Kidney (tissue), 14 donors: Measurements from ENCODE around the gene ENOX2. TPM values are rescaled to one million over a fixed set of nuclear protein-coding genes. Genes with fewer than 3 reads are reported as not detected.

ENCODE experiments used
- DNase-seq, 5 donors: peaks; one replicate each; pipeline ENCODE4 v3.0.0-alpha.2; 2013 to 2020
- FAIRE-seq: peaks from 2 replicates; lab custom pipeline; 2012; peaks lifted over from hg19 to GRCh38; lab: Jason Lieb, UNC
- H3K27ac ChIP-seq, 2 donors: one replicate each; pipeline ENCODE4 v1.7.0; 2013; ENCODE audit warnings: low read depth in 2 of 2, low read length in 2 of 2, inconsistent platforms in 1 of 2
- H3K27me3 ChIP-seq: one replicate; pipeline ENCODE4 v1.7.1; 2013; ENCODE audit warnings: low read length, inconsistent platforms; ENCODE audit not compliant: control insufficient read depth, insufficient read depth
- H3K36me3 ChIP-seq, 3 donors: one replicate each; pipeline versions ENCODE4 v1.7.0 to v1.7.1; 2013; ENCODE audit warnings: low read length in 3 of 3, control low read depth in 1 of 3, inconsistent platforms in 1 of 3; ENCODE audit not compliant: insufficient read depth in 3 of 3, control insufficient read depth in 2 of 3
- H3K4me1 ChIP-seq, 3 donors: one replicate each; pipeline versions ENCODE4 v1.7.0 to v1.7.1; 2013; ENCODE audit warnings: low read length in 3 of 3, inconsistent platforms in 1 of 3, low read depth in 1 of 3; ENCODE audit not compliant: control insufficient read depth in 2 of 3, insufficient read depth in 2 of 3
- H3K4me3 ChIP-seq, 3 donors: one replicate each; pipeline versions ENCODE4 v1.7.0 to v1.8.1; 2013; ENCODE audit warnings: low read length in 3 of 3, control low read depth in 1 of 3, inconsistent platforms in 1 of 3
- H3K9ac ChIP-seq, 3 donors: one replicate each; pipeline versions ENCODE4 v1.7.0 to v1.7.1; 2013; ENCODE audit warnings: low read length in 3 of 3, control low read depth in 1 of 3, inconsistent platforms in 1 of 3
- H3K9me3 ChIP-seq, 3 donors: one replicate each; pipeline versions ENCODE4 v1.7.0 to v1.7.1; 2013; ENCODE audit warnings: low read length in 3 of 3, control low read depth in 1 of 3, inconsistent platforms in 1 of 3; ENCODE audit not compliant: control insufficient read depth in 2 of 3, insufficient read depth in 1 of 3
- intact Hi-C: fragments of 100-400 bp; cut with DNase I; formaldehyde crosslinking; loops from one replicate; pipeline ENCODE4 v1.11.1; 2022
- polyA plus RNA-seq: library from polyadenylated mRNA; stranded (reverse); fragments of 350-450 nt; fragmentation: Illumina TruSeq; extraction: RNeasy Lipid Tissue Mini Kit (QIAGEN cat#74804); gene quantifications from one replicate; pipeline ENCODE4 v1.2.3, GENCODE V29; 2014; ENCODE audit warnings: low read depth, low replicate concordance; ENCODE audit not compliant: insufficient read depth
- total RNA-seq: library from RNA; stranded (reverse); fragmentation: NEBNext Ultra II Directional; extraction: Animal tissue kit (Norgen Biotek cat#: 25700); gene quantifications from one replicate; pipeline ENCODE4 v1.2.1, GENCODE V29; 2021
- TF ChIP-seq, protein P1 (sequence below): IDR thresholded peaks from 3 replicates; pipeline ENCODE4 v1.5.1; 2012; ENCODE audit warnings: mild to moderate bottlenecking, moderate library complexity, borderline replicate concordance; ENCODE audit not compliant: insufficient read depth; ENCODE audit errors: extremely low read depth
- donor health status: control.
- donor health status: control.
- donor health status: control.
- donor health status: control.
- donor health status: control.
- donor health status: DM: yes; HTN: yes; CAD: no.
- donor health status: Normal renal cell carcinoma (clear cell type).

ENOX2 gene
- total and polyA plus RNA-seq, 2 donors from 2014 or later, result 6.6 to 22.6 TPM

DNA sequence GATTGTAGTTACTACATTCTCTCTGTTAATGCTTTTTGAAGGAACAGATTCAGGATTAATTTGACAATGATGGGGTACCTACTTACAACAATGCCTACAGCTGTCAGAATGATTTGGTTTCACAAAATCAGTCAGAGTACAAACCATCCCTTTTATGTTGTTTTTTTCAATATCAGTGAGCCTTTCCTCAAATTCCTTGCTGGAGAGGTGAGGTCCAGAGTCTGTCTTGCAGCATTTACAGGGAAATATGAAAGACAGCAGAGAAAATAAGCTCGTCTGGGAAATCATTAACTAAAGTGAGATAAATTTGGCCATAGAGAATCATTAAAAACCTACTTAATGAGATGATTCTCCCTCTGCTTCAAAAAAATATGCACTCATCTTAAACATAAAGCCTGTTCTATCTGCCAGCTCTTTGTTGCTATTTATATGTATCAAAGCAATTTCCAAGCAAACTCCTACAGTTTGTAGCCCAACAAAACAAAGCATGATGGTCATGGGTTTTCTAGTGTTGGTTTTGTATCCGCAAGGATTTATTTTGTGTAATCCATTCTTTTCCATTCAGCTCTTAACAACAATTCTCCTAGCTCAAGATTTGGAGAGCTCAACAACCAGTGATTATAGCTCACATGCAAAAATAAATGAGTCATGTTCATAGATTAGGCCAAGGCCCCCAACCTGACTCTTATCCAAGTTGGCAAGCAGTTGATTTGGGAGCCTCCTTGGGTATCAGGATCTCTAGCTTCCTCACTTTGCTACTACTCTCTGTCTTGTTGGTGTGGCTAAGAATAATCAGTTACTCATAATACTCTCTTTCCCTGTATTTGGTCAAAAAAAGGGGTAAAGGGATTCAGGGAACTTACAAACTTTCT lies 222.6 kb downstream of the ENOX2 start:
- intact Hi-C loops, result no loop called here
- H3K27me3 ChIP-seq, result no peaks in the 10 kb centered on the region
- H3K9ac ChIP-seq, result no peak overlapping the region
- FAIRE-seq, result no peak
- H3K36me3 ChIP-seq, result no peaks in the 10 kb centered on the region
- no peaks in the 10 kb centered on the region for H3K4me1 ChIP-seq
- H3K27ac ChIP-seq, result no peak overlapping the region
- no peaks in the 10 kb centered on the region for H3K9me3 ChIP-seq
- no peak overlapping the region for H3K4me3 ChIP-seq
- DNase-seq, result no peak
- TF ChIP-seq, protein P1, sequence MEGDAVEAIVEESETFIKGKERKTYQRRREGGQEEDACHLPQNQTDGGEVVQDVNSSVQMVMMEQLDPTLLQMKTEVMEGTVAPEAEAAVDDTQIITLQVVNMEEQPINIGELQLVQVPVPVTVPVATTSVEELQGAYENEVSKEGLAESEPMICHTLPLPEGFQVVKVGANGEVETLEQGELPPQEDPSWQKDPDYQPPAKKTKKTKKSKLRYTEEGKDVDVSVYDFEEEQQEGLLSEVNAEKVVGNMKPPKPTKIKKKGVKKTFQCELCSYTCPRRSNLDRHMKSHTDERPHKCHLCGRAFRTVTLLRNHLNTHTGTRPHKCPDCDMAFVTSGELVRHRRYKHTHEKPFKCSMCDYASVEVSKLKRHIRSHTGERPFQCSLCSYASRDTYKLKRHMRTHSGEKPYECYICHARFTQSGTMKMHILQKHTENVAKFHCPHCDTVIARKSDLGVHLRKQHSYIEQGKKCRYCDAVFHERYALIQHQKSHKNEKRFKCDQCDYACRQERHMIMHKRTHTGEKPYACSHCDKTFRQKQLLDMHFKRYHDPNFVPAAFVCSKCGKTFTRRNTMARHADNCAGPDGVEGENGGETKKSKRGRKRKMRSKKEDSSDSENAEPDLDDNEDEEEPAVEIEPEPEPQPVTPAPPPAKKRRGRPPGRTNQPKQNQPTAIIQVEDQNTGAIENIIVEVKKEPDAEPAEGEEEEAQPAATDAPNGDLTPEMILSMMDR, result no peak

DNA sequence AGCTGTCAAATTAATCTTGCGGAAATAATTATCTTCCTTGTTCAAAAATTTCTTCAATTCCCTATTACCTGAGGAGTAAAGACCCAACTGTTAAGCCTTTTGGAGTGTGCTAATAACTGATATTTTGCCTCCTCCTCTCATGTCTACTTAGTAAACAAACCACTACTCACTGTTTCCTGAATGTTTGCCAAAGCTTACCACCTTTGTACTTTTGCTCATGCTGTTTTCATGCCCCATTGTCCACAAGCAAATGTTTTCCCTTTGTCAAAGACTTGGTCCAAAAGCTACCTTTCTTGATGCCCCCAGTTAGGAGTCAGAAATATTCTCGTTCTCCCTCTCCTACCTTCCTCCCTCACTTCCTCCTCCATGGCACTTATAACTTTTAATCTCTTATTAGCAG lies 226.1 kb downstream of the ENOX2 start:
- Histone ChIP-seq H3K27ac (no peak overlapping the region), H3K27me3 (no peaks in the 10 kb centered on the region), H3K4me1 (no peaks in the 10 kb centered on the region), H3K9me3 (no peaks in the 10 kb centered on the region), H3K4me3 (no peak overlapping the region), H3K9ac (no peak overlapping the region), H3K36me3 (no peaks in the 10 kb centered on the region)
- DNase-seq (no peak), FAIRE-seq (peak; percentile 23)
- TF ChIP-seq, protein P1, result no peak
- intact Hi-C loops, result no loop called here

DNA sequence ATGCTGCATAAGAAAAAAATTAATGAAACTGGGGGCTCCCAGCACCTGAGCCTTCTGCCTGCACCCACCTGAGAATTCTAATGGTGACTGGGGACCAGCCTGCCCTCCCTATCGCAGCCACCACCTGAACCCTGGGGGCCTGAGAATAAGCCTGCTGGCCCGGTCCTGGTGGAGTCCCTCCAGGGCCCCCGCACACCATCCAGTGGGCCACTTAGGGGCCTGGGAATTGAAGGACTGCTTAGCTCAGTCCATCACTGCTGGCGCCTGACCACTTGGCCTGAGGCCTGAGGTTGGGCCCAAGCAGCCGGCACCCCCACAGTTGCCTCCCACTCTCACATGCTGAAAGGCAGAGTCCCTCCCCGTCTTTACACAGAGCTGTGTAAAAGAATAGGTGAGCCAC lies 230.8 kb downstream of the ENOX2 start:
- no peak overlapping the region for H3K27ac ChIP-seq
- intact Hi-C loops, result no loop called here
- TF ChIP-seq, protein P1, result no peak
- no peak overlapping the region for H3K4me3 ChIP-seq
- no peak overlapping the region for H3K9ac ChIP-seq
- no peak for FAIRE-seq
- DNase-seq, result no peak
- H3K9me3 ChIP-seq, result no peaks in the 10 kb centered on the region
- no peaks in the 10 kb centered on the region for H3K4me1 ChIP-seq
- no peaks in the 10 kb centered on the region for H3K27me3 ChIP-seq
- no peaks in the 10 kb centered on the region for H3K36me3 ChIP-seq

DNA sequence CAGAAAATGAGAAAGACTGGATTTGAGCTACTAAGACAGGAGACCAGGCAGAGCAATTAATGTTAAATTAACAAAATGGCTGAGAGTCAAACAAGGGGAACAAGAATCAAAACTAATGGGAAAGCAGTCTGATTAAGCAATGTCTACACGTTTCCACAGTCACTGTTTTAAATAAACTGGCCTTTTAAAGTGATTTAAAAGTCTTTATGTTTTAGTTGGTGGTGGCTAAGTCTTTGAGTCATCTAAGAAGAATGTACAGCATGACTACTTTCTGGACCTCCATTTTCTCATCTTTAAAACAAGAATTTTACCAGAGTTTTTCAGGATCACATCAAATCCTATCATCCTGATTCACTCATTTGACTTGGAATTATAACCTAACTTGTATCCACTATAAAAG lies 233.8 kb downstream of the ENOX2 start:
- no peaks in the 10 kb centered on the region for H3K9me3 ChIP-seq
- no peaks in the 10 kb centered on the region for H3K27me3 ChIP-seq
- H3K27ac ChIP-seq, result no peak overlapping the region
- H3K9ac ChIP-seq, result no peak overlapping the region
- no peaks in the 10 kb centered on the region for H3K4me1 ChIP-seq
- no peak for DNase-seq
- TF ChIP-seq, protein P1, result no peak
- FAIRE-seq, result no peak
- H3K36me3 ChIP-seq, result no peaks in the 10 kb centered on the region
- intact Hi-C loops, result no loop called here
- no peak overlapping the region for H3K4me3 ChIP-seq
